ES-I3 (cell line): ENCODE results near the gene ALKBH4.
"Not testable (repeated sequence)": the region's sequence is repeated elsewhere in the genome, so short reads cannot be mapped to it uniquely, and the experiment has no call there.

Experiments
- H3K36me3 ChIP-seq: 2 replicates; pipeline ENCODE4 v1.6.1; 2013; ENCODE audit warnings: mild to moderate bottlenecking, low read length, control low read depth, moderate library complexity; ENCODE audit not compliant: insufficient read depth
- H3K4me1 ChIP-seq: 2 replicates; pipeline ENCODE4 v1.6.1; 2013; ENCODE audit warnings: mild to moderate bottlenecking, control low read depth, low read length; ENCODE audit not compliant: insufficient read depth
- H3K9ac ChIP-seq: 2 replicates; pipeline ENCODE4 v1.6.1; 2013; ENCODE audit warnings: low read depth, mild to moderate bottlenecking, low read length, moderate library complexity
- H3K9me3 ChIP-seq: 2 replicates; pipeline ENCODE4 v1.6.1; 2013; ENCODE audit warnings: mild to moderate bottlenecking, low read length, moderate library complexity; ENCODE audit not compliant: control insufficient read depth, insufficient read depth

ALKBH4 gene

DNA sequence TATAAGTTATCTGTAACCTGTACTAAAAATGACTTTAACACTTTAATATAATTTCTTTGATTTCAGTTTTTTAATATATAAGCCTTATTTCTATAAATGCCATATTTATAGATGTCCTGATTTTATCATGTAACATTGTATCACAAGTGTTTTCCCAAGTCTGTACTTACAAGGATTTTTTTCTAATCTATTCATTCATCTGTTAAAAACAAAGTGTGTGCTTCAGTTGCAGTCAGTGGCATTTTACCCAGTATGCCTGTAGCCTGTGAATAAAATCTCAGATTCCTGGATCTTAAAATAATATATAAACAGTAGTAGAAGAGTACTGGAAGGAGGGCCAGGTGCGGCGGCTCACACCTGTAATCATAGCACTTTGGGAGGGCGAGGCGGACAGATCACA, 51.1 kb downstream of the ALKBH4 start:
- H3K9ac ChIP-seq: no peak overlapping the region
- no peaks in the 10 kb centered on the region for H3K9me3 ChIP-seq
- H3K36me3 ChIP-seq: peaks cover 3% of the 10 kb centered on the region
- H3K4me1 ChIP-seq: no peaks in the 10 kb centered on the region

- H3K9ac ChIP-seq: no peak overlapping the region
- peaks cover 3% of the 10 kb centered on the region for H3K36me3 ChIP-seq
- no peaks in the 10 kb centered on the region for H3K4me1 ChIP-seq
- no peaks in the 10 kb centered on the region for H3K9me3 ChIP-seq
Observed at GRCh38 chr7:102413091-102413490, 51.6 kb downstream of the ALKBH4 start.

- Histone ChIP-seq H3K4me1 (no peaks in the 10 kb centered on the region), H3K9ac (no peak overlapping the region), H3K36me3 (peaks cover 8% of the 10 kb centered on the region)
Observed at GRCh38 chr7:102412548-102412947, 52.1 kb downstream of the ALKBH4 start.

DNA sequence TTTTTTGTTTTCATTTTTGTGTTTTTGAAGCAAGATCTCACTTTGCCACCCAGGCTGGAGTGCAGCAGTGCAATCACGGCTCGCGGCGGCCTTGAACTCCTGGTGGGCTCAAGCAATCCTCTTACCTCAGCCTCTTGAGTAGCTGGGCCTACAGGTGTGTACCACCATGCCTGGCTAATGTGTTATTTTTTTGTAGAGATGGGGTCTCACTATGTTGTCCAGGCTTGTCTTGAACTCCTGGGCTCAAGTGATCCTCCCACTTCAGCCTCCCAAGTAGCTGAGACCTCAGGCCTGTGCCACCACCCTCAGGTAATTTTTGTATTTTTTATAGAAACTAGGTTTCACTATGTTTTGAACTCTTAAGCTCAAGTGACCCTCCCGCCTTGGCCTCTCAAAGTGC, 53.7 kb downstream of the ALKBH4 start:
- peaks cover 15% of the 10 kb centered on the region for H3K36me3 ChIP-seq
- no peak overlapping the region for H3K9ac ChIP-seq
- H3K4me1 ChIP-seq: no peaks in the 10 kb centered on the region

More at GRCh38 chr7:102412548-102412947, 52.1 kb downstream of the ALKBH4 start:
- H3K9me3 ChIP-seq: no peaks in the 10 kb centered on the region

DNA sequence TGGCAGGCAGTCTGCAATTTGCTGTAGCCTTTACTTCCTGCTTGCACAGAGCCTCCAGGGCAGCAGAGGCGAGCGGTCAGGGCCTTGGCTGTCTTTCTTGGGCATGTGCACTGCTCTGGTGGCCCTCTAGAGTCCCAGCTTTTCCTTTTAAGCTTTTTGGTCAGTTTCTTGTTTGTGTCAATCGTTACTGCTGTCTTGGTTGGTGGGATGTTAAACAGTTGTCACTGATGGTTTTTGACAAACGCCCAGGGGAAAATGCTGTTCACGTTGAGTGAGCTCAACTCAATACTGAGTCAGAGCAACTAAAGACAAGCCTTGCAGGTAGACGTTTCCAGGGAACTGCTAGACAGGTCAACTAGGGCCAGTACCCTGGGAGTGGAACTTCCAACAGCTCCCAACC, 54.5 kb downstream of the ALKBH4 start:
- Histone ChIP-seq H3K4me1 (no peaks in the 10 kb centered on the region), H3K36me3 (peaks cover 20% of the 10 kb centered on the region)

More for the DNA sequence above, 53.7 kb downstream of the ALKBH4 start:
- H3K9me3 ChIP-seq: no peaks in the 10 kb centered on the region

DNA sequence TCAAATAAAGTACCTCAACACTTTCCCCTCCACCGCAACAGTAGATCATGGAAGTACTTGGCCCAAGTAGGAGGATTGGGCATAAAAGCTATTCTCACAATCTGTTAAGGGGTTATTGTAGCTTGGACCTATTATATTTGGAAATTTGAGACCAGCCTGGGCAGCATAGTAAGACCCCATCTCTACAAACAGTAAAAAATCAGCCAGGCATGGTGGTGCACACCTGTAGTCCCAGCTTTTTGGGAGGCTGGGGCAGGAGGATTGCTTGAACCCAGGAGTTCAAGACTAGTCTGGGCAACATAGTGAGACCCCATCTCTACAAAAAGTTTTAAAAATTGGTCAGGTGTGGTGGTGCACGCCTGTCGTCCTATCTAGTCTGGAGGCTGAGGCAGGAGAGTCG, 55.3 kb downstream of the ALKBH4 start:
- H3K36me3 ChIP-seq: peaks cover 20% of the 10 kb centered on the region
- H3K4me1 ChIP-seq: no peaks in the 10 kb centered on the region

More for the DNA sequence above, 54.5 kb downstream of the ALKBH4 start:
- Histone ChIP-seq H3K9me3 (no peaks in the 10 kb centered on the region), H3K9ac (no peak overlapping the region)

GRCh38 chr7:102408530-102408929, 56.1 kb downstream of the ALKBH4 start:
- H3K9me3 ChIP-seq, H3K9ac ChIP-seq, H3K4me1 ChIP-seq: not testable (repeated sequence)
- H3K36me3 ChIP-seq: peaks cover 20% of the 10 kb centered on the region

More for the DNA sequence above, 55.3 kb downstream of the ALKBH4 start:
- H3K9me3 ChIP-seq: no peaks in the 10 kb centered on the region
- no peak overlapping the region for H3K9ac ChIP-seq

DNA sequence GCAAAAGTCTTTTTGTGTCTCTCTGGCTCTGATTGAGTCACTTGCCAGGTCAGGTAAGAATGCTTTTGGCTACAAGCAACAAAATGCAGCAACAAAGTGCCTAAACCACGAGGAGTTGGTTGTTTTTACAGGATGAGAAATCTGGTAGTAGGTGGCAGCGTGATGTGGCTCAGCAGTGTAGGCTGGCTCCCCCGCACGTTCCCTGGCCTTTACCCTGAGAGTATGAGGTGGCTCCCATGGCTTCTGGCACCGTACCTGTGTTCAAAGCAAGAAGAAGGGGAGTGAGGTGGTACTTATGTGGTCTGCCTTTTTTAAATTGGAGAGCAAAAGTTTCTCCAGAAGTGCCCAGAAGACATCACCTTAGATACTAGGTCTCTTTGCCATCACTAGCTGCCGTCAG, 56.8 kb downstream of the ALKBH4 start:
- peaks cover 20% of the 10 kb centered on the region for H3K36me3 ChIP-seq
- no peaks in the 10 kb centered on the region for H3K4me1 ChIP-seq
- H3K9ac ChIP-seq: no peak overlapping the region
- H3K9me3 ChIP-seq: no peaks in the 10 kb centered on the region
